DND-41 (cell line): ENCODE measurements around the gene C1orf167.
A peak's percentile ranks its signal among the peaks of the same experiment; 100 is the strongest.

Source experiments
- ATAC-seq: fragments of 200-7000 bp; cut with Tn5 transposase; 3 replicates; pipeline ENCODE4 v1.9.1; 2021; ENCODE audit warnings: low read depth; ENCODE audit not compliant: insufficient read depth
- DNase-seq: peaks from one replicate; pipeline ENCODE4 v3.0.0-alpha.2; 2020
- H2AFZ ChIP-seq: 2 replicates; pipeline ENCODE4 v1.6.0; 2012; ENCODE audit warnings: low read depth, low read length
- H3K27ac ChIP-seq: 2 replicates; pipeline ENCODE4 v1.5.1; 2012; ENCODE audit warnings: low read length, inconsistent platforms
- H3K27me3 ChIP-seq: fragments of 200-600 bp; sonication (generic); 2 replicates; pipeline ENCODE4 v1.6.0; 2012; ENCODE audit warnings: low read length, mild to moderate bottlenecking, inconsistent platforms; ENCODE audit not compliant: insufficient read depth, poor library complexity
- H3K36me3 ChIP-seq: 2 replicates; pipeline ENCODE4 v1.5.1; 2012; ENCODE audit warnings: low read length, inconsistent platforms; ENCODE audit not compliant: insufficient read depth
- H3K4me1 ChIP-seq: 2 replicates; pipeline ENCODE4 v1.5.1; 2012; ENCODE audit warnings: mild to moderate bottlenecking, low read length; ENCODE audit not compliant: insufficient read depth
- H3K4me2 ChIP-seq: 2 replicates; pipeline ENCODE4 v1.6.0; 2012; ENCODE audit warnings: mild to moderate bottlenecking, moderate library complexity, low read length, inconsistent platforms; ENCODE audit not compliant: insufficient read depth
- H3K4me3 ChIP-seq, 2 experiments: fragments of 200-600 bp in 1 of 2; shearing (Covaris generic) in 1 of 2; 2 replicates each; pipeline ENCODE4 v1.5.1; 2012 to 2016; ENCODE audit warnings: inconsistent platforms in 2 of 2, low read length in 2 of 2, mild to moderate bottlenecking in 2 of 2, low read depth in 1 of 2, moderate library complexity in 1 of 2
- H3K79me2 ChIP-seq: 2 replicates; pipeline ENCODE4 v1.6.0; 2012; ENCODE audit warnings: low read length, inconsistent platforms; ENCODE audit not compliant: insufficient read depth
- H3K9ac ChIP-seq: 2 replicates; pipeline ENCODE4 v1.6.0; 2012; ENCODE audit warnings: low read depth, mild to moderate bottlenecking, inconsistent platforms, low read length, moderate library complexity
- H3K9me3 ChIP-seq: 2 replicates; pipeline ENCODE4 v1.5.1; 2012; ENCODE audit warnings: low read length, moderate library complexity, mild to moderate bottlenecking, inconsistent platforms; ENCODE audit not compliant: insufficient read depth, severe bottlenecking
- H4K20me1 ChIP-seq: 2 replicates; pipeline ENCODE4 v1.6.0; 2012; ENCODE audit warnings: low read length; ENCODE audit not compliant: insufficient read depth
- CTCF ChIP-seq: IDR thresholded peaks from 2 replicates; pipeline ENCODE4 v1.5.1; 2012; ENCODE audit warnings: borderline replicate concordance, low read length, moderate library complexity, mild to moderate bottlenecking; ENCODE audit not compliant: poor library complexity, severe bottlenecking; ENCODE audit errors: extremely low read depth
- EZH2 ChIP-seq: IDR thresholded peaks from 3 replicates; pipeline ENCODE4 v1.6.1; 2012; ENCODE audit warnings: borderline replicate concordance, low read depth, mild to moderate bottlenecking, moderate library complexity, low read length, inconsistent platforms; ENCODE audit not compliant: severe bottlenecking

The C1orf167 gene

GRCh38 chr1:11733306-11733705 lies 28.7 kb upstream of the C1orf167 start:
- no peak overlapping the region for H3K4me3 ChIP-seq
- H3K4me2 ChIP-seq, result no peak overlapping the region
- H3K4me1 ChIP-seq, result peaks cover 56% of the 10 kb centered on the region
- peaks cover 2% of the 10 kb centered on the region for H4K20me1 ChIP-seq
- H3K9ac ChIP-seq, result no peak overlapping the region
- ATAC-seq (no peak), DNase-seq (no peak)
- no peaks in the 10 kb centered on the region for H3K79me2 ChIP-seq
- TF ChIP-seq EZH2, result no peak
- no peak for TF ChIP-seq CTCF
- peaks cover 28% of the 10 kb centered on the region for H3K27me3 ChIP-seq
- no peak overlapping the region for H3K27ac ChIP-seq
- no peaks in the 10 kb centered on the region for H3K9me3 ChIP-seq
- no peak overlapping the region for H2AFZ ChIP-seq
- no peaks in the 10 kb centered on the region for H3K36me3 ChIP-seq

- ATAC-seq (no peak), DNase-seq (no peak)
- Histone ChIP-seq H3K4me3 (peak overlapping the region in 1 of 2 experiments; percentile 70; a peak in 2 of 4 replicates), H3K27me3 (peaks cover 32% of the 10 kb centered on the region), H3K79me2 (no peaks in the 10 kb centered on the region), H3K27ac (no peak overlapping the region), H3K9me3 (no peaks in the 10 kb centered on the region), H3K9ac (peak overlapping the region; percentile 58; the same call in 1 of the 2 replicates), H3K4me1 (peaks cover 51% of the 10 kb centered on the region), H2AFZ (no peak overlapping the region), H4K20me1 (peaks cover 14% of the 10 kb centered on the region; the same call in 1 of the 2 replicates), H3K36me3 (no peaks in the 10 kb centered on the region), H3K4me2 (peak overlapping the region; percentile 87)
- TF ChIP-seq EZH2 (no peak), CTCF (no peak)
Measured at GRCh38 chr1:11735531-11735853, 26.5 kb upstream of the C1orf167 start.

DNA sequence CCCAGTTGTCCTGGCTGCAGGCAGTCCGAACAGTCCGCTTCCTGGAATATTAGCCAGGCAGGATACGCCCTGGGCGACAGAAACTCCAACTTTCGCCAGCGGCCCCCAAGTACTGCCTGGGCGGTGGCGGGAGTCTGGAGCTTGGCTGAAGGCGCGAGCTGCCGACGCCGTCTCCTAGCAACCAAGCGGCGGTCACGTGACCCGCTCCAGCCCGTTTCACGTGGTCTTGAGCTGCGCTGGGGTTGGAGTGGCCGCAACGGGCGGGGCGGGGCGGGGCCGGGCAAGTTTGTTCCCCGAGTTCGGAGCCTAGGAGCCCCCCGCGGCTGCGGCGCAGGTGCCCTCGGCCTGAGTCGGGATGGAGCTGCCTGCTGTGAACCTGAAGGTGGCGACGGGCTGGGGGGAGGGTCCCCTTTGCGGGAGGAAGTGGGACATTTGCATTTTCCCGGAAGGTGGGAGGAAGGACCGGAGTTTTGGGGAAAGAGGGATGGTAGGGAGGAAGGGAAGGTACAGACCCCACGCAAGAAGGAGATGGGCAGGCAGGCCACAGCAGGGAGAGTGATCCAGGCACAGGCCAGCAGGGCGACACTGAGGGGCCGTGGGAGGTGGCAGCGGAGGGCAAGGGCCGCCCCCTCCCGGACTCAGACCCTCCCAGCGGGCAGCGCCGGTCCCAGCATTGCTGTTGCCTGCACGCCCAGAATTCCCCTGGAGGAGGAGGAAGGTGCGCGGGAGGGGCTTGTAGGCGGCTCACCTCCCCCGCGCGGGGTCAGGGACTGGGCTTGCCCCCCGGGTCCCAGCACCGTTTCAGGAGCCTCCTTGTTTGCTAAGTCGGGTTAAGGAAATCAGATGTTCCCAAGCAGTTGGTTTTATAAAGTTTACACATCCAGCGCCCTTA lies 25.9 kb upstream of the C1orf167 start, which contains the start of gene AGTRAP:
TSS of gene AGTRAP (plus strand) at position 283 of the 892 bp plus-strand sequence. CDS start at position 356, 73 bp downstream.
- peak within 1 kb of the TSS; percentile 28 for H3K27ac ChIP-seq
- peaks cover 32% of the 10 kb centered on the region for H3K27me3 ChIP-seq
- H2AFZ ChIP-seq, result peak within 1 kb of the TSS; percentile 78
- no peaks in the 10 kb centered on the region for H3K9me3 ChIP-seq
- DNase-seq, result peak; percentile 69
- H4K20me1 ChIP-seq, result peaks cover 20% of the 10 kb centered on the region; the same call in 1 of the 2 replicates
- no peaks in the 10 kb centered on the region for H3K79me2 ChIP-seq
- peak within 1 kb of the TSS; percentile 22 to 70; a peak in 3 of 4 replicates for H3K4me3 ChIP-seq
- peak within 1 kb of the TSS; percentile 87 for H3K4me2 ChIP-seq
- peak within 1 kb of the TSS; percentile 58 for H3K9ac ChIP-seq
- peak; percentile 18; the same call in 2 of the 3 replicates for ATAC-seq
- TF ChIP-seq CTCF (no peak), EZH2 (peak; percentile 74)
- H3K36me3 ChIP-seq, result no peaks in the 10 kb centered on the region
- H3K4me1 ChIP-seq, result peaks cover 51% of the 10 kb centered on the region
